CD14-positive monocyte (primary cell): ENCODE results near the gene PKM. TPM values are rescaled to one million over a fixed set of nuclear protein-coding genes. Genes with fewer than 3 reads are reported as not detected.

Source experiments
- DNase-seq, 3 donors: peaks; one replicate each; pipeline ENCODE4 v3.0.0-alpha.2; 2011 to 2022
- H2AFZ ChIP-seq: 2 replicates; pipeline ENCODE4 v1.6.0; 2012; ENCODE audit warnings: mild to moderate bottlenecking, low read depth, low read length, inconsistent platforms; ENCODE audit not compliant: insufficient read depth, poor library complexity, severe bottlenecking
- H3K27ac ChIP-seq, 2 donors: 1 replicate in 1 of 2; 2 replicates in 1 of 2; pipeline ENCODE4 v1.5.1; 2012 to 2013; ENCODE audit warnings: low read length in 2 of 2, control low read depth in 1 of 2, inconsistent platforms in 1 of 2, low read depth in 1 of 2, mild to moderate bottlenecking in 1 of 2
- H3K27me3 ChIP-seq, 2 donors: one replicate each; pipeline versions ENCODE4 v1.6.0 to v1.6.1; 2011 to 2013; ENCODE audit warnings: low read length in 2 of 2; ENCODE audit not compliant: control insufficient read depth in 2 of 2, insufficient read depth in 2 of 2
- H3K36me3 ChIP-seq, 2 donors: replicated peaks in 1 of 2; 1 replicate in 1 of 2; 2 replicates in 1 of 2; pipeline versions ENCODE4 v1.5.1 to v1.6.1; 2012 to 2013; ENCODE audit warnings: low read length in 2 of 2, control low read depth in 1 of 2, inconsistent platforms in 1 of 2, mild to moderate bottlenecking in 1 of 2; ENCODE audit not compliant: insufficient read depth in 2 of 2, control insufficient read depth in 1 of 2
- H3K4me1 ChIP-seq, 2 donors: 1 replicate in 1 of 2; 2 replicates in 1 of 2; pipeline versions ENCODE4 v1.5.1 to v1.6.1; 2012 to 2013; ENCODE audit warnings: low read length in 2 of 2, control low read depth in 1 of 2, inconsistent platforms in 1 of 2, mild to moderate bottlenecking in 1 of 2, moderate library complexity in 1 of 2; ENCODE audit not compliant: insufficient read depth in 2 of 2, control insufficient read depth in 1 of 2
- H3K4me2 ChIP-seq: replicated peaks from 2 replicates; pipeline ENCODE3; 2012; ENCODE audit warnings: low read length, moderate library complexity, mild to moderate bottlenecking; ENCODE audit not compliant: poor library complexity, severe bottlenecking; ENCODE audit errors: extremely low read depth
- H3K4me3 ChIP-seq, 3 experiments: fragments of 200-600 bp in 1 of 3; sonication (generic) in 1 of 3; replicated peaks in 1 of 3; 1 replicate in 2 of 3; 2 replicates in 1 of 3; pipeline ENCODE4 v1.5.1; 2011 to 2013; ENCODE audit warnings: low read length in 3 of 3, mild to moderate bottlenecking in 3 of 3, control low read depth in 2 of 3, low read depth in 2 of 3, inconsistent platforms in 1 of 3, moderate library complexity in 1 of 3
- H3K79me2 ChIP-seq: 2 replicates; pipeline ENCODE4 v1.6.0; 2012; ENCODE audit warnings: mild to moderate bottlenecking, control low read depth, inconsistent platforms, low read length, moderate library complexity; ENCODE audit not compliant: insufficient read depth
- H3K9ac ChIP-seq: 2 replicates; pipeline ENCODE4 v1.6.0; 2017; ENCODE audit warnings: low read length, mild to moderate bottlenecking; ENCODE audit not compliant: insufficient read depth, poor library complexity, severe bottlenecking
- H3K9me3 ChIP-seq, 2 donors: replicated peaks in 1 of 2; 1 replicate in 1 of 2; 2 replicates in 1 of 2; pipeline versions ENCODE4 v1.5.1 to v1.6.1; 2012 to 2013; ENCODE audit warnings: low read length in 2 of 2, control low read depth in 1 of 2; ENCODE audit not compliant: control insufficient read depth in 1 of 2, insufficient read depth in 1 of 2
- H4K20me1 ChIP-seq: 2 replicates; pipeline ENCODE4 v1.6.0; 2012; ENCODE audit warnings: mild to moderate bottlenecking, low read length, control low read depth, moderate library complexity; ENCODE audit not compliant: insufficient read depth
- H3K27ac Mint-ChIP-seq, 7 donors: one replicate each; pipeline ENCODE4 v1.8.0; 2020; ENCODE audit warnings: mild to moderate bottlenecking in 7 of 7, mixed read lengths in 7 of 7, moderate library complexity in 6 of 7, inconsistent platforms in 2 of 7
- H3K27me3 Mint-ChIP-seq, 3 donors: one replicate each; pipeline ENCODE4 v1.8.0; 2021 to 2022; ENCODE audit warnings: low read depth in 3 of 3, mild to moderate bottlenecking in 3 of 3, mixed read lengths in 3 of 3, moderate library complexity in 3 of 3, inconsistent platforms in 1 of 3
- H3K36me3 Mint-ChIP-seq, 2 donors: one replicate each; pipeline ENCODE4 v1.8.0; 2020; ENCODE audit warnings: mixed read lengths in 2 of 2, inconsistent platforms in 1 of 2, mild to moderate bottlenecking in 1 of 2
- H3K4me1 Mint-ChIP-seq: one replicate; pipeline ENCODE4 v1.8.0; 2020; ENCODE audit warnings: mild to moderate bottlenecking, mixed read lengths
- H3K4me3 Mint-ChIP-seq, 2 donors: one replicate each; pipeline ENCODE4 v1.8.0; 2020; ENCODE audit warnings: mild to moderate bottlenecking in 2 of 2, mixed read lengths in 2 of 2, moderate library complexity in 1 of 2
- H3K9me3 Mint-ChIP-seq, 7 donors: one replicate each; pipeline ENCODE4 v1.8.0; 2020 to 2022; ENCODE audit warnings: mixed read lengths in 7 of 7, mild to moderate bottlenecking in 6 of 7, moderate library complexity in 6 of 7, inconsistent platforms in 2 of 7
- CTCF ChIP-seq: fragments of 200-600 bp; IDR thresholded peaks from one replicate; pipeline ENCODE4 v1.8.0; 2022; ENCODE audit warnings: antibody characterized with exemption, mild to moderate bottlenecking
- WGBS: methylation state at CpG from one replicate; pipeline ENCODE4 v1.1.5; 2013; ENCODE audit warnings: missing lambda C conversion rate; ENCODE audit not compliant: insufficient coverage; 5-methylcytosine and 5-hydroxymethylcytosine counted together
- intact Hi-C, 2 donors: fragments of 100-400 bp; cut with micrococcal nuclease; formaldehyde crosslinking; loops; one replicate each; pipeline versions ENCODE4 v1.15.0 to v1.15.1; 2023
- polyA plus RNA-seq, 3 donors: library from polyadenylated mRNA; depleted of rRNA in 1 of 3; unstranded in 2 of 3; stranded (reverse) in 1 of 3; fragments of 300-500 nt in 2 of 3; fragments of >200 nt in 1 of 3; fragmentation: Illumina TruSeq in 2 of 3; gene quantifications; 1 replicate in 2 of 3; 2 replicates in 1 of 3; pipeline ENCODE4 v1.2.3, GENCODE V29; 2012 to 2021

PKM gene
- polyA plus RNA-seq, 3 donors, result 544 to 999 (median 986) TPM

GRCh38 chr15:72233769-72234168 is 2.8 kb upstream of the PKM start:
- peaks cover 59 to 69% of the 10 kb centered on the region in 2 donors for H3K4me1 ChIP-seq
- 100% methylated on average over 1 of the region's 6 CpGs for WGBS

GRCh38 chr15:72231833-72232478 is 966 bp upstream of the PKM start:
- no peak for TF ChIP-seq CTCF
- H3K9ac ChIP-seq, result peak overlapping the region; percentile 98
- DNase-seq, result peak; percentile 75 to 81 (median 79)
- Mint-ChIP-seq H3K27ac (peak overlapping the region; percentile 98 to 100 (median 99)), H3K4me3 (peak overlapping the region; percentile 99), H3K36me3 (peaks cover 0 to 4% of the 10 kb centered on the region in 2 donors), H3K9me3 (peaks cover 0 to 2% (median 0%) of the 10 kb centered on the region in 7 donors), H3K27me3 (no peaks in the 10 kb centered on the region), H3K4me1 (peaks cover 61% of the 10 kb centered on the region)
- peaks cover 53% of the 10 kb centered on the region for H3K79me2 ChIP-seq
- peak overlapping the region; percentile 98 to 100 for H3K27ac ChIP-seq
- WGBS, result 0% methylated on average over 11 of the region's 16 CpGs
- H3K4me1 ChIP-seq, result peaks cover 61 to 66% of the 10 kb centered on the region in 2 donors
- peak overlapping the region; percentile 63 for H2AFZ ChIP-seq
- intact Hi-C loops, result loop anchor here (1.0 to 5.0 kb wide), 3 partner anchors 35 to 40 kb away; partner anchors contain the start of genes PARP6 (in 2 of the 2) and GRAMD2A (in 1 of the 2)
- H3K36me3 ChIP-seq, result no peaks in the 10 kb centered on the region
- no peaks in the 10 kb centered on the region for H3K9me3 ChIP-seq
- peak overlapping the region; percentile 86 for H3K4me2 ChIP-seq
- H3K27me3 ChIP-seq, result no peaks in the 10 kb centered on the region
- peaks cover 7% of the 10 kb centered on the region for H4K20me1 ChIP-seq
- H3K4me3 ChIP-seq, result peak overlapping the region; percentile 91 to 95 (median 95)

More at GRCh38 chr15:72233769-72234168, 2.8 kb upstream of the PKM start:
- Mint-ChIP-seq H3K27me3 (no peaks in the 10 kb centered on the region), H3K36me3 (peaks cover 0 to 3% of the 10 kb centered on the region in 2 donors), H3K9me3 (peaks cover 0 to 2% (median 0%) of the 10 kb centered on the region in 7 donors), H3K27ac (peak overlapping the region; percentile 54 to 99 (median 82)), H3K4me3 (no peak overlapping the region), H3K4me1 (peaks cover 59% of the 10 kb centered on the region)
- Histone ChIP-seq H3K9me3 (no peaks in the 10 kb centered on the region), H4K20me1 (no peaks in the 10 kb centered on the region), H3K27me3 (no peaks in the 10 kb centered on the region), H3K9ac (no peak overlapping the region), H2AFZ (no peak overlapping the region), H3K27ac (peak overlapping the region; percentile 25 to 34), H3K79me2 (peaks cover 43% of the 10 kb centered on the region), H3K36me3 (no peaks in the 10 kb centered on the region), H3K4me2 (no peak overlapping the region), H3K4me3 (no peak overlapping the region)
- TF ChIP-seq CTCF, result no peak
- DNase-seq, result peak; percentile 7 to 34 (median 26)
- intact Hi-C loops, result loop anchor here (5.0 kb wide), 2 partner anchors 36 to 39 kb away; partner anchors contain the start of genes GRAMD2A (in 1 of the 2) and PARP6 (in 1 of the 2)
